HL-60/S4 treated with retinoic acid at 250 ng/mL for 4 days and 3 days (cell line): ENCODE measurements around the gene OR2H1.
"Not testable (repeated sequence)": the region's sequence is repeated elsewhere in the genome, so short reads cannot be mapped to it uniquely, and the experiment has no call there.

Experiments
- in situ Hi-C: fragments of 300-500 bp; cut with MboI; formaldehyde crosslinking; loops from 2 replicates; pipeline ENCODE4 v1.7.0; 2022; ENCODE audit warnings: low sequenced_read_pairs

OR2H1 gene

GRCh38 chr6:29456971-29457370, at the start of gene OR2H1, which contains the start of gene OR11A1:
OR2H1 (plus strand) TSS chr6:29457155; CDS start chr6:29461770, 4,615 bp downstream.
OR11A1 (minus strand) TSS chr6:29457071; CDS start chr6:29427641, 29,430 bp downstream.
- in situ Hi-C loops, result no loop called here

GRCh38 chr6:29414588-29414987, 42.4 kb upstream of the OR2H1 start, which contains the start of gene OR12D1:
OR12D1 (plus strand) TSS chr6:29414928.
- in situ Hi-C loops, result no loop called here

GRCh38 chr6:29419516-29419915, 37.4 kb upstream of the OR2H1 start:
- in situ Hi-C loops, result no loop called here

GRCh38 chr6:29424168-29424567, 32.8 kb upstream of the OR2H1 start:
- in situ Hi-C loops, result no loop called here

- in situ Hi-C loops, result no loop called here
Measured at GRCh38 chr6:29424575-29424974, 32.4 kb upstream of the OR2H1 start.

GRCh38 chr6:29425075-29425474, 31.9 kb upstream of the OR2H1 start:
- in situ Hi-C loops, result no loop called here

GRCh38 chr6:29426654-29427053, 30.3 kb upstream of the OR2H1 start:
- in situ Hi-C loops, result no loop called here

- in situ Hi-C loops, result not testable (repeated sequence)
Measured at GRCh38 chr6:29436730-29437129, 20.2 kb upstream of the OR2H1 start.

GRCh38 chr6:29439006-29439405, 17.9 kb upstream of the OR2H1 start, which contains the start of gene OR10C1:
OR10C1 (plus strand) TSS chr6:29439306; CDS start chr6:29440016, 710 bp downstream.
- in situ Hi-C loops, result no loop called here

- in situ Hi-C loops, result no loop called here
Measured at GRCh38 chr6:29442719-29443118, 14.2 kb upstream of the OR2H1 start.

GRCh38 chr6:29444031-29444430, 12.9 kb upstream of the OR2H1 start:
- in situ Hi-C loops, result not testable (repeated sequence)

GRCh38 chr6:29447670-29448069, 9.3 kb upstream of the OR2H1 start:
- in situ Hi-C loops, result no loop called here

- in situ Hi-C loops, result no loop called here
Measured at GRCh38 chr6:29451471-29452193, 5.3 kb upstream of the OR2H1 start.

- in situ Hi-C loops, result no loop called here
Measured at GRCh38 chr6:29461021-29461814, 4.3 kb downstream of the OR2H1 start.

GRCh38 chr6:29462022-29462421, 5.1 kb downstream of the OR2H1 start:
- in situ Hi-C loops, result no loop called here

- in situ Hi-C loops, result no loop called here
Measured at GRCh38 chr6:29465279-29465678, 8.3 kb downstream of the OR2H1 start.

- in situ Hi-C loops, result no loop called here
Measured at GRCh38 chr6:29465801-29466200, 8.8 kb downstream of the OR2H1 start.

GRCh38 chr6:29466241-29466640, 9.3 kb downstream of the OR2H1 start:
- in situ Hi-C loops, result no loop called here

GRCh38 chr6:29474996-29475395, 18.0 kb downstream of the OR2H1 start:
- in situ Hi-C loops, result no loop called here

GRCh38 chr6:29477923-29478450, 21.0 kb downstream of the OR2H1 start:
- in situ Hi-C loops, result no loop called here

GRCh38 chr6:29478740-29479139, 21.8 kb downstream of the OR2H1 start:
- in situ Hi-C loops, result no loop called here

GRCh38 chr6:29479560-29479959, 22.6 kb downstream of the OR2H1 start:
- in situ Hi-C loops, result no loop called here
